Suprapubic skin (tissue), 4 donors: ENCODE results near the gene VCY1B. TPM values are rescaled to one million over a fixed set of nuclear protein-coding genes. Genes with fewer than 3 reads are reported as not detected.
"Not testable (repeated sequence)": the region's sequence is repeated elsewhere in the genome, so short reads cannot be mapped to it uniquely, and the experiment has no call there.

Source experiments
- DNase-seq, 2 donors: peaks; one replicate each; pipeline ENCODE4 v3.0.0-alpha.2; 2019; ENCODE audit warnings: low spot score in 2 of 2
- H3K27ac ChIP-seq: fragments of 200-600 bp; sonication (generic); one replicate; pipeline ENCODE4 v1.5.1; 2019
- H3K27me3 ChIP-seq: fragments of 200-600 bp; sonication (generic); one replicate; pipeline ENCODE4 v1.5.1; 2019
- H3K36me3 ChIP-seq: fragments of 200-600 bp; sonication (generic); one replicate; pipeline ENCODE4 v1.5.1; 2019
- H3K4me1 ChIP-seq: fragments of 200-600 bp; sonication (generic); one replicate; pipeline ENCODE4 v1.5.1; 2019
- H3K4me3 ChIP-seq: fragments of 200-600 bp; sonication (generic); one replicate; pipeline ENCODE4 v1.5.1; 2019; ENCODE audit warnings: mild to moderate bottlenecking
- H3K9me3 ChIP-seq: fragments of 200-600 bp; sonication (generic); one replicate; pipeline ENCODE4 v1.5.1; 2019
- EP300 ChIP-seq: sonication (generic); formaldehyde crosslinking; IDR thresholded peaks from one replicate; pipeline ENCODE4 v1.6.1; 2017; ENCODE audit warnings: antibody characterized with exemption
- WGBS: methylation state at CpG from one replicate; pipeline ENCODE4 v1.1.5; 2018; 5-methylcytosine and 5-hydroxymethylcytosine counted together
- total RNA-seq, 4 donors: library from RNA; depleted of rRNA; stranded (reverse); fragments of >200 nt; gene quantifications; one replicate each; pipeline ENCODE4 v1.1.0, GENCODE V29; 2016

Gene VCY1B
- total RNA-seq: not detected

DNA sequence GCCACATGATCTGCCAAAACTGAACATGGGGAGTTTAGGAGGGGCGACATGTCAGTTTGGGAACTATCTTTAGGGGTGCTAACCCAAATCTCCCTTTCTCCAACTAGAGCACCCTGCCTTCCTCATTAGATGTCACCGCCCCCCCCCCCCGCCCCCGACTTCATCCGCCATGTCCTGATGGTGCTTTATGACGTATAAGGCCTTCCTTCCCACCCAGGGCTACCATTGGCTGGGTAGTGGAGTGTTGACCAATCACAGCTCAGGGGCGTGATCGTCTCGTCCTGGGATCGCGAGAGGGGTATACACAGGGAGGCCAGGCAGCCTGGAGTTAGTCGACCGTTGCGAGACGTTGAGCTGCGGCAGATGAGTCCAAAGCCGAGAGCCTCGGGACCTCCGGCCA, at the start of gene VCY1B:
Gene VCY1B, plus strand, starts transcription at position 301 of the 400 bp plus-strand sequence. Its CDS starts 63 bp downstream, at position 364.
- not testable (repeated sequence) for H3K9me3 ChIP-seq, H3K27me3 ChIP-seq, H3K27ac ChIP-seq, H3K4me1 ChIP-seq, DNase-seq, H3K4me3 ChIP-seq, H3K36me3 ChIP-seq
- WGBS: no CpG with 5 or more reads among the region's 19 CpGs

DNA sequence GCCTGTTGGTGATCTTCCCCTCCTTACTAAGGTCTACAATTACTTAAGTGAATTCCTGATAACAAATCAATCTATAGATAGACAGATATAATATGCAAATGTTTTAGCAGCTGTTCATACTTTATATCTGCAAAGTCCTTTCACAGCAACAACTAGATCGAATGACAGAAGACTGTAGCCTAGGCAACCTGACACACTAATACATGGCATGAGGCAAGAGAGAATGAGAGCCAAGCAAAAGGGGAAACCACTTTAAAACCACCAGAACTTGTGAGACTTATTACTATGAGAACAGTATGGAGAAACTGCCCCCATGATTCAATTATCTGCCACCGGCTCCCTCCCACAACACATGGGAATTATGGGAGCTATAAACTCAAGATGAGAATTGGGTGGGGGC, 44.1 kb upstream of the VCY1B start:
- not testable (repeated sequence) for H3K4me1 ChIP-seq, H3K36me3 ChIP-seq, H3K9me3 ChIP-seq, DNase-seq, H3K4me3 ChIP-seq, H3K27me3 ChIP-seq, H3K27ac ChIP-seq
- no CpG with 5 or more reads among the region's 2 CpGs for WGBS

DNA sequence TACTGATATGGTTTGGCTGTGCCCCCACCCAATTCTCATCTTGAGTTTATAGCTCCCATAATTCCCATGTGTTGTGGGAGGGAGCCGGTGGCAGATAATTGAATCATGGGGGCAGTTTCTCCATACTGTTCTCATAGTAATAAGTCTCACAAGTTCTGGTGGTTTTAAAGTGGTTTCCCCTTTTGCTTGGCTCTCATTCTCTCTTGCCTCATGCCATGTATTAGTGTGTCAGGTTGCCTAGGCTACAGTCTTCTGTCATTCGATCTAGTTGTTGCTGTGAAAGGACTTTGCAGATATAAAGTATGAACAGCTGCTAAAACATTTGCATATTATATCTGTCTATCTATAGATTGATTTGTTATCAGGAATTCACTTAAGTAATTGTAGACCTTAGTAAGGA, 25.6 kb upstream of the VCY1B start:
- not testable (repeated sequence) for H3K4me3 ChIP-seq, H3K27me3 ChIP-seq, H3K4me1 ChIP-seq, H3K27ac ChIP-seq, H3K9me3 ChIP-seq, H3K36me3 ChIP-seq, DNase-seq
- no CpG with 5 or more reads among the region's 2 CpGs for WGBS

DNA sequence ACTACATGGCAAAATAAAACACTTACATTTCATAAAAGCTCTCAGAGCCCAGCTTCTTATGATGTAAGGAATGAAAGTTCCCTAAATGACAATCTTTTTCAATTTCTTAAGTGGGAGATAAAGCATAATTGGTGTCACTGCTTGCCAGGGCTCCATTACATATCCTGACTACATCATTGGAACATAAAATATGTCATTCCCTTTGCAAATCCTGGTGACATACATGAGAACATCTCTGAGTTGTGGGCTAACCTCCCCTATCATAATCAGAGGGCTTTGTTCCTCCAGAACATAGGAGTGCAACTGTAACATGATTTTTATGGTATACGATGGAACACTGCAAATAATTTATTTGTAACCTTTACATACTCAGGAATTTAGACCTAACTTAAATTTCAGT, 29.9 kb downstream of the VCY1B start:
- no peaks in the 10 kb centered on the region for H3K36me3 ChIP-seq
- no peak for TF ChIP-seq EP300

More for the DNA sequence above, 29.9 kb downstream of the VCY1B start:
- WGBS: no CpG with 5 or more reads among the region's 1 CpG
- Histone ChIP-seq H3K27me3 (no peaks in the 10 kb centered on the region), H3K9me3 (no peaks in the 10 kb centered on the region), H3K27ac (no peak overlapping the region), H3K4me1 (no peaks in the 10 kb centered on the region), H3K4me3 (no peak overlapping the region)
- DNase-seq: no peak

Other genes starting within 250 kb of the VCY1B start
- not detected for gene VCY, start 69.8 kb upstream of the VCY1B start, total RNA-seq